ENCODE results near the gene LCNL1.
A peak's percentile ranks its signal among the peaks of the same experiment; 100 is the strongest.

LCNL1 gene

GRCh38 chr9:136995362-136995761 is 12.6 kb downstream of the LCNL1 start:
- DNase-seq: no peak

GRCh38 chr9:136995772-136996311 is 13.0 kb downstream of the LCNL1 start:
- DNase-seq: no peak

- DNase-seq: peak; percentile 66
Observed at GRCh38 chr9:136996361-136997292, 13.8 kb downstream of the LCNL1 start, which contains the start of gene CLIC3. CLIC3 (minus strand) TSS chr9:136996568; CDS start chr9:136996543, 25 bp downstream.

- DNase-seq: peak; percentile 28
Observed at GRCh38 chr9:136997371-136997770, 14.6 kb downstream of the LCNL1 start.

GRCh38 chr9:136997830-136998234 is 15.0 kb downstream of the LCNL1 start:
- peak; percentile 43 for DNase-seq

- no peak for DNase-seq
Observed at GRCh38 chr9:137000177-137000930, 17.6 kb downstream of the LCNL1 start.

- no peak for DNase-seq
Observed at GRCh38 chr9:137001857-137002645, 19.3 kb downstream of the LCNL1 start.

- no peak for DNase-seq
Observed at GRCh38 chr9:137002646-137003041, 19.9 kb downstream of the LCNL1 start.

GRCh38 chr9:137004285-137004684 is 21.5 kb downstream of the LCNL1 start:
- DNase-seq: peak; percentile 34

GRCh38 chr9:137006116-137007003 is 23.6 kb downstream of the LCNL1 start:
- DNase-seq: no peak

- no peak for DNase-seq
Observed at GRCh38 chr9:137007108-137007815, 24.5 kb downstream of the LCNL1 start.

- no peak for DNase-seq
Observed at GRCh38 chr9:137007816-137008270, 25.1 kb downstream of the LCNL1 start.

GRCh38 chr9:137008312-137008711 is 25.5 kb downstream of the LCNL1 start:
- no peak for DNase-seq

- DNase-seq: no peak
Observed at GRCh38 chr9:137009217-137009616, 26.4 kb downstream of the LCNL1 start.

- no peak for DNase-seq
Observed at GRCh38 chr9:137009938-137010732, 27.3 kb downstream of the LCNL1 start.

GRCh38 chr9:137011156-137011555 is 28.4 kb downstream of the LCNL1 start:
- DNase-seq: no peak

GRCh38 chr9:137011907-137012675 is 29.3 kb downstream of the LCNL1 start:
- DNase-seq: no peak

- DNase-seq: no peak
Observed at GRCh38 chr9:137012694-137013570, 30.1 kb downstream of the LCNL1 start.

Measured in activated T-cell treated with anti-CD3 and anti-CD28 coated beads, Interleukin-2, amount 50 U/mL, for 1 hour (primary cell).